HG03196 (cell line): ENCODE results near the gene EZR.

Source experiments
- ATAC-seq: cut with Tn5 transposase; IDR thresholded peaks from one replicate; pipeline ENCODE4 v1.9.1; 2021; ENCODE audit not compliant: unreplicated experiment

EZR gene

DNA sequence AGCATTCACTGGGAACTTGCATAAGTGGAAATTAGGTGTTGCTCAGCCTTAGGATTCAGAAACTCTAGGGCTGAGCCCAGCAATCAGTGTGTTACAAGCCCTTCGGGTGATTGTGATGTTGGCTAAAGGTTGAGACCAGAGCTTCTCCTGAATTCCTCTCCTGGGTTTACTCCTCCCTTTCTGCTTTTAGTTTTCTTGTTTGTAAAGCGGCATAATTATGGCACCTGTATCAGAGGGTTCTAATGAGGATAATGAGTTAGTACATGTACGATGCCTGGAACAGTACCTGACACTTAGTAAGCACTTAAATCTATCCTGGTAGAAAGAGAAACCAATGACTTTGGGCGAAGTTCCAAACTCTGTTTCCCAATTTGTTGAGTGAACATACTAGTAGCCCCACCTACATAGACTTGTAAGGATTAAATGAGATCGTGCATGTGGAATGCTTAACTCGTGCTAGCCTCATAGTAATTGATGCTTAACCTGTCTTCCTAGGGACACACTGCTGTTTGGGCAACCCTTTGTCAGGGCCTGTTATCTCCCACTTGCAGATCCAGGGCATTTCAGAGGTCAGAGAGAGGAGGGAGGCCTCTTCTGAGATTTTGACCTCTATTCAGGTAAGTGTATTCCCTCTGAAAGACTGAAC, 932 bp upstream of the EZR start:
- ATAC-seq: no peak

DNA sequence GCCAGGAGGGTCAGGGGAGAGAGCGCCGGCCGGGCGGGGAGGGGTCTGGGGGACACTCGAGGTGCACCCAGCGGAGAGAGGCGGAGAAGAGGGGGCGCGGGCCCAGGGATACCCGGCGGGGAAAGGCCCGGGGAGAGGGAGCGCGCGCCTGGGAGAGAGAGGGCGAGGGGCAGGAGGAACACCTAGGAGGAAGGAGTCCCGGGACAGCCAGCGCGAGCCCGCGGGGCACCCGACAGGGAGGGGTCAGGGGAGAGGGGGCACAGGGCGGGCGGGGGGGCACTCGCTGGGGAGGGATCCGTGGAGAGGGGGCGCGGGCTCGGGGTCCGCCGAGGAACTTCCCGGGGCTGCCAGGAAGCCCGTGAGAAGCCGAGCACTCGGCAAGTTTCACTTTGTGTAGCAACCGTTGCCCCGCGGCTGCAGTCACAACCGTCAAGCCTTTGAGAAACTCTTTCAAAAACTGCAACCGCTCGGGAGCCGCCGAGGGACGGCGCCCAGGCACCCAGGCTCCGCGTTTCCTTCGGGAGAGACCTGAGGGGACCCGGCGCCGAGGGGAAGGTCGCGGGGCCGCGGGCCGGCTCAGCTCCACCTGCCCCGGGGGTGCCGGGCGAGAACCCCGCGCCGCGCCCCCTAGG, 471 bp downstream of the EZR start:
- ATAC-seq: peak; percentile 24

DNA sequence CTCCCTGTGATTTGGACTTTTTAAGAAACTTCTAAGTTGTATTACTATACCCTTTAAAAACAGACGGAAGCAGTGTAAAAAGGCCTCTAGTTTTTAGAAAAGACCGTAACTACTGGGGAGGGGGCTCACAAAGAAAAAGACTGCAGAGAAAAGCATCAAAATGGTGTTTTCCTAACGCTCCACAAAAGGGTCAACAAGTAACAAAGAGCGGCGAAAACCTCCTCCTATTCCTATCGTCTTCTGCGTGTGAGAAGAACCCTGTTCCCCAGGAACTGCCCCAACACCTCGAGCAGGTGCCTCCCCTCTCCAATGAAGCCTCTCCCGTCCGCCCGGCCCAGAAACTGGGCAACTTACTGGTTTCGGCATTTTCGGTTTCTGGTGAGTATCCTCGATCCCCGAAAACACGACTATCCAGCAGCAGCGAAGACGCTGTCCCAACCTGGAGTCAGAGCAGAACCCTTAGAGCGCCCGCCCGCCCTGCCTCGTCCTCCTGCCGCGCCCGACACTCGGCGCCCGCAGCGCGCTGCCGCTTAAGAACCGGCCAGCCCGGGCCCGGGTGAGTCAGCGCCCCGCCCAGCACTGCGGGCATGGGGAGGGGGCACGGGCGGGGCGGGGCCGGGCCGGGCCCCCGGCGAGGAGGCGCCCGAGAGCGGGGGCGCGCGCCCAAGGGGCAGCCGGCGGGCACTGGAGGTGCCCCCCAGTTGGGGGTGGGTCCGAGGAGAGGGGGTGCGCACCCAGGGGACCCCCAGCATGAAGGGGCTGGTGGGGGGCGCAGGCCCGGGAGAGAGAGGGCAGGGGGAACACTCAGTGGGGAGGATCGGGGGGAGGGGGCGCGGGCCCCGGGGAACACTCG, 1.2 kb downstream of the EZR start:
- peak; percentile 29 for ATAC-seq

DNA sequence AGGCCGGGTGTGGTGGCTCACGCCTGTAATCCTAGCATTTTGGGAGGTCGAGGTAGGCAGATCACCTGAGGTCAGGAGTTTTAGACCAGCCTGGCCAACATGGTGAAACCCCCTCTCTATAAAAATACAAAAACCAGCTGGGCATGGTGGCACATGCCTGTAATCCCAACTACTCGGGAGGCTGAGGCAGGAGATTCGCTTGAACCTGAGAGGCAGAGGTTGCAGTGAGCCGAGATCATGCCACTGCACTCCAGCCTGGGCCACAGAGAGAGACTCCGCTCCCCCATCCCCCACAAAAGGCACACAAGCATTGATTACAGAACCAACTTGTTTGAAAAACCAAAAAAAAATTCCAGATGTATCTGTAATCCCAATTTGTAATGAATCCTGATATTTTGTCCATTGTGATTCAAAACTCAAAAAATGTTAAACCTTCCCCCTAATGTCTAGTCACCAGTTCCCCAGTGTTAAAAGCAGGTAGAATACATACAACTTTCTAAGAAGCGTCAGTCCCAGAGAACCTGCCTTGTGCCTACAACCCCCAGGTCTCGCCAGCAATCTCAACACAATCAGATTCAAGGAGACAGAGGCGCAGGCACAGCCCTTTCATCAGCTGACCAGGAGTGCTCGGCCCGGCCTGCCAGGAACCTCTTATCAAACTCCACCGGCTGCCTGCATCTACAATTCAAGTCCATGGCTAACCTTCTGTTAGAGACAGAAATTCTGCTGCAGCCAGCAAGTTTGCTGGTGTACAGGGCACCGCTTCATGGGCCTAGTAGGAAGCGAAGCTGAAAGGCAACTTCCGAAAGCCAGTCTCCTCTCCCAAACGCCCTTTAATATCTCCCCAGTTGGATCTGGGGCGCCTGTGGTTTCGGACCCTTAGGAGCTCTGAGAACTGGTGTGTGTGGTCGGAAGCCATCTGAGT, 2.1 kb downstream of the EZR start:
- no peak for ATAC-seq

DNA sequence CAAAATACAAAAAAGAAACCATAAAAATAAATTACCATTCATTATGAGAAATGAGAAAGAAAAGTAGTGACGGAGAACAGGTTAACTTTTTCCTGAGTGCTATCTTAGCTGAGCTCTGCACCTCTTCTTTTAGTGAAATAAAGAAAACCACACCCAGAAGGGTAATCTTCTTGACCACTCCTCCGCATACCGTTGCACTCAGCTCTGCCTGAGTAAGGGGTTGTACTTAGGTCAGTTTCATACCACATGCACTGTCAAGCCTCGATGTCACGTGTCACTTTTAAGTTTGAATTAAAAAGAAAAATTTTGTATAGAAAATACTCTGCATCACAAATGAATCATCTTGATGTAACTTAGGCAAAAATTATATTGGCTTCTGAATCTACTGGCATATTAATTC, 2.8 kb downstream of the EZR start:
- ATAC-seq: no peak

DNA sequence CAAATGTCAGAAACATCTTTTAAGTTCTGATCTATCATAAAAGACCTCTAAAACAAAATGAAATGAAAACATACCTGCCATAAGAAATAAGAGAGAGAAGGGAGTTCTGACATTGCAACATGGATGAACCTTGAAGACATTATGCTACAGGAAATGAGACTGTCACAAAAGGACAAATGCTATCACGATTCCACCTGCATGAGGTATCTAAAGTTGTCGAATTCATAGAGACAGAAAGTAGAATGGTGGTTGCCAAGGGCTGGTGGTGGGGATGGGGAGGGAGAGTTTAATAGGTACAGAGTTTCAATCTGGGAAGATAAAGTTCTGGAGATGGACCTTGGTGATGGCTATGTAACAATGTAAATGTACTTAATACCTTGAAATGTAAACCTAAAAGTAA, 3.3 kb downstream of the EZR start:
- ATAC-seq: no peak

DNA sequence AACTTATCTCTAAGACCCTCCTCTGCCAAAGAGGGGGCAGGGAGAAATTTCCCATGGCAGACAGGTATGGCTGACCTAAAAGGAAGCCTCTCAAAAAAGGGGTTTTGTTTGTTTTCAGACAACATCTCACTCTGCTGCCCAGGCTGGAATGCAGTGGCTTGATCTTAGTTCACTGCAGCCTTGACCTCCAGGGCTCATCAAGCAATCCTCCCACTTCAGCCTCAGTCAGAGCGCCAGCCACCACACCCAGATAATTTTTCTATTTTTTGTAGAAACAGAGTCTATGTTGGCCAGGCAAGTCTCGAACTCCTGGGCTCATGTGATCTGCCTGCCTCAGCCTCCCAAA, 3.8 kb downstream of the EZR start:
- ATAC-seq: no peak

DNA sequence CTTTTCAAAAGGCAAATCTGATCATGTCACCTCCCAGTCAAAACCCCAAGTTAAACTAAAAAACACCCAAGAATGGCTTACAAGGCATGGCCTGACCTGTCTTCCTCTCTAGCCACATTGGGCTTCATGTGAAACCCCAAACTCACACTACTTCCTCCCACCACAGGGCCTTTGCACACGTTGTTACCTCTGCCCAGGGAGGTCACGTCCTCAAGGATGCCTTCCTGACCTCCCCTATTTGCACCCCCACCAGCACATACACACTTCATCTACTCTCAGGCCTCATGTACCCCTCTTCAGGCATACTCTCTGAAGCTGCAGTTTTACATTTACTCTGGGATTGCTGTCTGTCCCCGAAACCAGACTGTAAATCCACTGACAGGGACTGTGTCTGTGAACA, 6.1 kb downstream of the EZR start:
- ATAC-seq: no peak

DNA sequence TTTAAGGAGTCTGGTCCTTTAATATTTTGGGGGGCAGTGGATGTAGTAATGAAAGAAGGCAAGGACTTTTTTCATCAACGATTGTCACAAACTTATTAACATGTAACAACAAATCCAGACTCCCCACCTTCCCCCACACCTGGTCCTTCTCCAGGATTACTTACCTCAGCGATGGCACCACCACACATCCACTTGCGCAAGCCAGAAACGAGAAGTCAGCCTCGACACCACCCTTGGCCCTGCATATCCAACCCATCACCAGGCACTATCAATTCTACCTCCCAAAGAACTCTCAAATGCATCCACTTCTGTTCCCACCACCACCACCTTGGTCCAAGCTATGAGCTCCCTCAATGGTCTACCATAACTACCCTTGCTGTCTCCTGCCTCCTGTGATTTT, 6.6 kb downstream of the EZR start:
- no peak for ATAC-seq

DNA sequence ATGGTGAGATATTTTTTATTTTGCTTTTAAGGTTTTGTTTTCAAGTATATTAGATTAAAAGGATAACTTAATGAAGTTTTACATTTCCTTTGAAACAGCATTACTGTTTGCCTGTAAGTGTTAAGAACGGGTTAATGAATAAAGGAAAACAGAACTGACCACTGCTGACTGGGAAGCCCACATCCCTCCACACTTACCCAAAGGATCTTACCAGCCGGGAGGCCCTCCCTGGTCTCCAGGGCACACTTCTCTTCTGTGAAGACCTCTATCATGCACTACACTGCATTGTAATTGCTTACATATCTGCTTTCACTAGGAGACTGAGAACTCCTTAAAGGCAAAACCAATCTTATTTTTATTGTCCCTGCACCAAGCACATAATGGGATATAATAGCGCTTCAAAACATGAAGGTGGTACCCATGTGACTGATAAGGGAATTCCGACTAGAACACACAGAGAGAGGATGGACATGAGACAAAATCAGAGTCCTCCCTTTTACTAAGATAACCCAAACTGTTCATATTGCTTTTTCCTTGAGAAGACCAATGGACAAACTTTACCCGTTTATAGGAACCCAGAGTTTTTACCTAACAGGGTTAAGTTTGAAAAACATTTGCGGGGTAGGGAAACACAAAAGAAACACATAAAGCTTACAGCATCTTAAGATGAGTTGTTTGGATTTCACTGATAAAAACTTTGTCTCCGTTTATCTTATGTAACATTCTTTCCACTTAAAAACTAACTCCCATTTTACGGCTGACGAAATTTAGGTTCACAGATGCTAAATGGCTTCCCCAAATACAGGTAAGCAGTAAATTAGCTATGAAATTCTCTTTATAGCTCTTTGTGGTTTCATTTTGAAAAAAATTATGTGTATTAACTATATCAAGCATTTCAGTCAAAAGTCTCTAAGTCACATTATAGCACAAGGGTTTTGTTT, 8.7 kb downstream of the EZR start:
- no peak for ATAC-seq

DNA sequence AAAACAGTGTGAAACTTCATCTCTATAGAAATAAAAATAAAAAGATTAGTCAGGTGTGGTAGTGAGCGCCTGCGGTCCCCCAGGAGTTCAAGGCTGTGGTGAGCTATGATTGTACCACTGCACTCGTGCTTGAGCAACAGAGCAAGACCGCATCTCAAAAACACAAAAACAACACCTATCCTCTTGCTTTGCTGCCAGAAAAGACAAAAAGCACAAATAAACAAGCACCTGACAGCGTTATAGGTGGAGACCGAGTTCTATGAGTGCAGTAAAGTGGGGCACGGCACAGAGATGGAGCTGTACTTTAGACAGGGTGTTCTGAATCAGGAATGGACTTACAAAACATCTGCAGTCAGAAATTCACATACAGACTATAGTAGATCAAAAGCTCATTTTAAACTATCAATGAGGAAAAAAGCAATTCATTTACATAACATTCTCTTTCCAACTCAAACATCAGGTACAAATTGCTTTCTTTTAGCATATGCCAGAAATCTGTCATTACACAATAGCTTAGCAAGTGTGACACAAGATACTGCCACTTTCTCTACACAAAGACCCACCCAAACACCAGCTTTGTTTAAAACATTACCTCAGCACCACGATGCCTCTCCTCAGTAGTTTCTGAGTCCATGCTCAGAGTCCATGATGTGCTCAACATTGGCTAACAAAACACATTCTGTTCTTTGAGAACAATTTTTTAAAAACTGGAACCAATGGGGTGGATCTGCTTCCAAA, 10.1 kb downstream of the EZR start:
- peak; percentile 52 for ATAC-seq

DNA sequence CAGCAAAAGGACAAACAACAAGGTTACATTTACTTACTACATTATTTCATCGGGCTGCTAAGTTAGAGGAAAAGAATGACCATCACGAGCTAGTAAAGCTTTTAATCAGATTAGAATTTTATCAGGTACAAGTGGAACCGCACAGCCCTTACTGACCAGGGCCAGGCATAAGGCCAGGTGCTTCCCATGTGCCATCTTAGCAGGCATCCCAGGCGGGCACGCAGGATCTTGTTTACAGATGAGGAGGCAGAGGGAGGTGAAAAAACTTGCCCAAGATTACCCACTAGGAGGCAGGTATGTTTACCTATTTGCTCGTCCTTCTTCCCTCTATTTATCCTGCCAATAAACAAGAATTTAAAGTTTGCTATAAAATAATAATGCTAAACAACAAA, 10.7 kb downstream of the EZR start:
- no peak for ATAC-seq

DNA sequence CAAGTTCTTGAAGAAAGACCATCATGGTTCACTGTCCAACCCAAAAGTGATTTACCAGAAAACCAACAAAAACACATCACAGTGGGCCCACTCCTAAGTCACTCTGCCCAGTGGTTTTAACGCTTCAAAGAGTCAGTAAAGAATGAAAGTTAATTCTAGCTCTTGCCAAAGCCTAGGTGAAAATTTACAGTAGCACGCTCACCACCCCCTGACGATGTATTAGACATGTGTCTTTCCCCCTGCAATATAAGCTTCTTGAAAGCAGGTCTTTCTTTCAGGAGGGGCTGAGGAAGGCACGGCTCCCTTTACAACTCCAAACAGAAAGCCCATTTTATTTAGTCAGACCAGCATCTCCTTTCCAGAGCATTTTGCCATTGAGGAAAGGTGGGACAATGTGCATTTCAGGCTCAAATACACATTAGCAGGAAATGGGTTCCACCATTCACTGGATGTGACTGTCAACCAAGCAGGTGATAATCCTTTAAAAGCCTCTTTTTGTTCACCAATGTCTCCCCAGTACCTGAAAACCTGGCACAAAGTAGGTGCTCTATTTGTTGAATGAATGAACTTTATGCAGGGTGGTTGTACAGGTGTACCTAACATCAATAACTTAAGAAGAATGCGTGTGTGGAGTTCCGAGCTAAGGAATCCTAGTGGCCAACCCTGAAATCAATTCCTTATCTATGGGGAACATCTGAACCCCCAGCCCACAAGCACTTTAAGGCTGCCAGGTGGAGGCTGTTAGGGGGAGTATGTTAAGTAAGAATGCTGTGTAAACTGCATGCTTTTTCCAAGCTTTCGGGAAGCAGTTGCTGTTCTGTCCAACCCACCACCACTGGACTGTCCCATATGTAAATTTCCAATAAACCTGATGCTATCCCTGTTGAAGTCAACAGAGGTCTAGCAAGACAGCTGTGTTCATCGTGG, 11.4 kb downstream of the EZR start:
- no peak for ATAC-seq

DNA sequence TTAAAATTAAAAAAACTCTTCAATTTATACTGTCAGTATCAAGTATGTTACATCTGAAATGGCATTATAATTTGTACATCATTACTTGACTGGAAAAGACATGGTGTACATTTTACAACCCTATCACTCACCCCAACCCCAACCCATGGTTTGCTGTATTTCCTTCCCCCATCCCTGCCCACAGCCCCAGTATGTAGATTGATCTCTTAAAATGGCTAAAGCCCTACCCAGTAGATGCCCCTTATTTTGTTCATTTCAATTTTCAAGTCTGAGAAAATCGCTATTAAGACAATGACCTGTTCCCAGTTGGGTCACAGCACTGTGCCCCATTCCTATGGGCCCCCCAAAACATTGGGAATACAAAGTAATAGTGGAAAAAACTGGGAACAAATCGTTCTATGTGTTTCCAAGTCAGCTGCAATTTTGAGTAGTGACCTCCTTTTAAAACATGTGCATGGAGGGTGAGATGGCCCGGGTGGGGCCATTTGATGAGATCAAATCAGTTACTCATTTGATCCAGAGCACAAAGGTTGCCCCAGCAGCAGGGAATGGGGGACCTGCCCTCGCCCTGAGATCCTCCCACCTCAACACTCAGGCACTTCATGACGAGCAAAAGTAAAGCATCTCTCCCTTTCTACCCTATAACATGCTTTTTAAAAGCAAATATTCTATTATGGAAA, 13.3 kb downstream of the EZR start:
- ATAC-seq: no peak

DNA sequence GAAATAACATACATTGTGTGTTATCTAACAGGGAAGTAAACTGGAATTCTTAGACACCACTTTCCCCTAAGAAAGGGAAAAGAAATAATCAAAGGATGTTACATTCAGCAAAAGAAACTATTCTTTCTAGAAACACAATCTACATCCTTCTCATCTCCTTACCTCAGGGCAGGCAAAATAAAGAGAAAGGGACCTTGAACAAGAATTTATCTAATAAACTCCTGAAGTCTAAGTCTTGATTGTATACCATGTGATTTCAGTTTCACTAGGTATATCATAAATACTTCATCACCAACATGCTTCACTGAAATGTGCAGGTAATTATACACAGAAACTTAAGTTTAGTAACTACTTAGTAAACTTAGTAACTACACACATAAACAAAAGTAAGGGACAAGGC, 15.0 kb downstream of the EZR start:
- no peak for ATAC-seq

DNA sequence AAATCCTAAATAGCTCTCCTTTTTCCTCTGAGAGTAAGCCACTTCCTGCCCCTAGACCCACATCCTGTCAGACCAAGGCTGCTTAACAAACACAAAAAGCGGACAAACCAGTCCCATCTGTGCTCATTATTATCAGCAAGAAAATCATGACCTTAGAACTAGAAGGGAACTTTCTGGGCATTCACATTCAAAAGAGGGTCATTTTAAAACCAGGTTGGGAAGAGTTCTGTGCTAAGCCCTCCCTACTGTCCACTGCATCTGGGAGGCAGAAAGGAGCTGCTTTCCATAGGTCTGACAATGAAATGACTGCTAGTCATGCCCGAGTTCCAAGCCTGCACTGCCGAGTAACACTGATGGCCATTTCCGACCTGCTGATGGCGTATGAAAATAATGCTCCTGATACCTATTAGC, 15.4 kb downstream of the EZR start:
- peak; percentile 42 for ATAC-seq

DNA sequence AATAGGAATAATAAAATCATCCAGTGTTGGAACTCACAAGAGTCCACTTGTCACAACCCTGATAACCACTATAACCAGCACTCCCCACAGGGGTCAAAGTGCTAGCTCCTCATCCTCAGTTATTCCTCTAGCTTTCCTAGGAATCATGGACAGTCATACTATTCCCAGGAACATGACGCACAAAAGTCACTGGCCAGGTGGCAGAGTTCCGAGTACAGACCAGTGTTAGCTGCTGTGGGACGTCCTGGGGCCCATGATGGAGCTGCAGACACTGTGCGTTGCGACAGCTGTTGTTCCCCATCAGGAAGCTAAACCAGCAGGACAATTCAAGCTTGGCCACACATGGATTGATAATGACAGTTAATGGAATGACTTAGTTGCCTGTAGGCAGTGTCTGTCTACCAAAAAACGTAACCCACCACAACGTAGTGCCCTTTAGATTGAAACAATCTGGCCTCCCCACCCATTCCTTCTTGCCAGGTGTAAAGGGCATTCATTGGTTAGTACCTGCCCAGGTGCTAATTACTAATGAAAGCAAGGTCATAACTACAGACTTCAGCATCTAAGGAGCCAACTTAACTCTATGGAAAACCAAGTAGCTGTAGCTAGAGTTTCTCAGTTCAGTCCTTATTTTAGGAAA, 17.4 kb downstream of the EZR start:
- no peak for ATAC-seq
